Left ventricle myocardium superior (tissue), 1 donor: ENCODE measurements around the gene GLYATL1B. TPM values are rescaled to one million over a fixed set of nuclear protein-coding genes. Genes with fewer than 3 reads are reported as not detected.

Source experiments
- ATAC-seq: fragments of 200-7000 bp; cut with Tn5 transposase; one replicate; pipeline ENCODE4 v1.9.1; 2020; ENCODE audit warnings: mild to moderate bottlenecking, moderate library complexity
- DNase-seq: peaks from one replicate; pipeline ENCODE4 v3.0.0-alpha.2; 2020
- intact Hi-C: fragments of 100-400 bp; cut with micrococcal nuclease; formaldehyde crosslinking; loops from one replicate; pipeline ENCODE4 v1.11.0; 2022
- total RNA-seq: library from RNA; stranded (reverse); fragmentation: NEBNext Ultra II Directional; extraction: Animal tissue kit (Norgen Biotek cat#: 25700); gene quantifications from one replicate; pipeline ENCODE4 v1.2.1, GENCODE V29; 2021
- donor health status: DM: no; HTN: yes; CAD: no; lungs with severe emphysema.

Gene GLYATL1B
- total RNA-seq, 1 donor from 2014 or later: not detected

- intact Hi-C loops: no loop called here
- ATAC-seq (no peak), DNase-seq (no peak)
Observed at GRCh38 chr11:59141191-59141590, 55.1 kb downstream of the GLYATL1B start.

DNA sequence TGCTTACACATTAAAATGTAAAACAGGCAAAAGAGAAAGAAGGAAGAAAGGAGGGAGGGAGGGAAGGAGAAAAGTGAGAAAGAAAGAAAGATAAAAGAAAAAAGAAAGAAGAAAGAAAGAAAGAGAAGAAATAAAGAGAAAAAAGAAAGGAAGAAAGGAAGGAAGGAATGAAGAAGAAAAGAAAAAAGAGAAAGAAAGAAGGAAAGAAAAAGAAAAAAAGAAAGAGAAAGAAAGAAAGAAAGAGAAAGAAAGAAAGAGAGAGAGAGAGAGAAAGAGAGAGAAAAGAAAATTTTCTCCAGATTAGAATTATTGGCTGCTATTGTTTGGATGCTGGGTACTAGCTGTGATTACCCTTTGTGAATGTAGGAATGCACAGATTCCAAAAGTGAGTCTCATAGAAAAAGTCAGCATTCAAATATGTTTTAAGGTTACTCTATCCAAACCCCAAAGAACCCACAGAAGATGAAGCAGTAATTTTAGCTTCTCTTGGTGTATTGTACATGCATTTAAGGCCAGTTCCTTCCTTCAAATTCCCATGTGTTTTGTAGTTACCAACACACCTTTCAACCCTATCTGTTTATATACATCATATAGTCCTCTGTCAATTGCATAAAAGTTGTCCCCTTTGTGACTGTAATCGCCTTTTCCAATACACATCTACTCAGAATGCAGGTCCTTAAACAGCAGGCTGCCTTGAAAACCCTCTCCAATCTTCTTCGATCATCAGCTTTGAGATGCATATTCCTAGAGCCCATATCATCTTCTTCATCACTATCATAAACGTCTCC, 55.8 kb downstream of the GLYATL1B start:
- intact Hi-C loops: no loop called here
- no peak for ATAC-seq
- DNase-seq: no peak

GRCh38 chr11:59142530-59143507, 56.7 kb downstream of the GLYATL1B start, which contains the start of gene FAM111A:
FAM111A (plus strand) TSS chr11:59142856; CDS start chr11:59148873, 6,017 bp downstream.
- ATAC-seq: peak; percentile 96
- intact Hi-C loops: no loop called here
- peak; percentile 91 for DNase-seq

DNA sequence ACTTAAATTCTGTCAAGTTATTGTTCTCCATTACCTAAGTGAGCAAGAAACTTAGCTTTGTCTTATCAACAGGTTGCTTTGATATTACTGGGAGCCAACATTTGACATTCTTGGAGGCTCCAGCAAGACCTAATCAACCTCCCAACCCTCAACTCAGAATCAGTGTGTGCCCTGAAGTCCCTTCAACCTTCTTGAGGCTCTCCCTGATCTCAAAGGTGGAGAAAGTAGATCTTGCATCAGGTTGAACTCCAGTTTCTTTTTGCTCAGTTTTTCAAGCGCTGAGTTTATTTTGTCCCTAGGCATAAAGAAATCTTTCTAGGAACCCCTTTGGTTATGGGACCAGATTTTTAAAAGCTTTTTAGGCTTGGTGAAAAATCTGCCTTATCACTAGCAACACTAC, 58.0 kb downstream of the GLYATL1B start:
- no peak for ATAC-seq
- intact Hi-C loops: no loop called here
- no peak for DNase-seq

Other genes with a start within 250 kb of the GLYATL1B start
- gene GLYATL2, start 241.6 kb upstream of the GLYATL1B start, total RNA-seq: 0.50 TPM
- not detected for gene GLYATL1, start 146.8 kb upstream of the GLYATL1B start, total RNA-seq
- 0.84 TPM for gene FAM111B, start 20.9 kb downstream of the GLYATL1B start, total RNA-seq
- 8.4 TPM for gene FAM111A, start 56.5 kb downstream of the GLYATL1B start, total RNA-seq
- 2.6 TPM for gene DTX4, start 85.8 kb downstream of the GLYATL1B start, total RNA-seq
- gene MPEG1, start 126.6 kb downstream of the GLYATL1B start, total RNA-seq: 13.6 TPM